Measurements from ENCODE around the gene TP53I11.

Gene TP53I11

DNA sequence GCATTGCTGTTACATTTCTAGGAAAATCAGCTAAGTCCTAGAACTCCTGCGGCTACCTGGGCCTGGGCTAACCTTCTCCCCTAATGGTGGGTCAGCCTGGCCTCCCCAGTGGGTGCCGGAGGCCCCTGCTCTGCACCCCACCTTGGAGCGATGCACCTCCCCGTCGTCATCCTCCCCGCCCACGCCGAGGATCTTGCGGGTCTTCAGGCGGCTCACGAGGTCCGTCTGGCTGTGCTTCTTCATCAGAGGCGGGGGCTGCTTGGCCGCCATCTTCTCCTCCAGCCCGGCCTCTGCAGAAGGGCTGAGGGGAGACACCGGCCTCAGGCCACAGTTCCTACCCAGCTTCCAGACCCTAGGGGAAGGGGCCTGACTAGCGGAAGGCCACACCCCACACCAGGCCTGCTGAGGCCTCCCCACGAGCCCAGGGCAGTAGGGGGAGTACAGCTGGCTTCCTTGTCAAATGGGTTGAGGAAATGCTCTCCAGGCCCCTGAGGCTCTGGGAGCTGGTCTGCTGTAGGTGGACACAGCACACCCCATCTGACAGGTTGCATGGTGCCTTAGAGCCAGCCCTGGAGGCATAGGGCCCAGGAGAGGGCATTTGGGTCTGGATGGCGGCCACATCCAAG, 12.5 kb downstream of the TP53I11 start:
- Histone ChIP-seq H3F3A (ENCODE audit: insufficient read depth) (no peaks in the 10 kb centered on the region), H3K27ac (ENCODE audit: low read depth, low read length) (no peak overlapping the region), H2AFZ (ENCODE audit: low read depth, low read length, severe bottlenecking) (no peak overlapping the region), H3K9me2 (replicated peaks; ENCODE audit: insufficient read depth, low read length) (no peaks in the 10 kb centered on the region), H3K36me3 (ENCODE audit: low read length) (no peaks in the 10 kb centered on the region), H3K9ac (ENCODE audit: low read length) (no peak overlapping the region), H3K27me3 (ENCODE audit: low read length) (no peaks in the 10 kb centered on the region), H3K9me3 (ENCODE audit: insufficient read depth, low read length) (no peaks in the 10 kb centered on the region), H3K4me2 (ENCODE audit: low read depth, low read length, poor library complexity, severe bottlenecking) (no peak overlapping the region), H3K79me2 (ENCODE audit: insufficient read depth, low read length) (no peaks in the 10 kb centered on the region), H3K4me3 (ENCODE audit: insufficient read depth, low read length, poor library complexity, severe bottlenecking) (no peak overlapping the region), H4K20me1 (ENCODE audit: low read depth, low read length) (no peaks in the 10 kb centered on the region)
- TF ChIP-seq EZH2phosphoT487 (conservative IDR thresholded peaks at IDR 0.05; ENCODE audit: low read length) = no peak
- TF ChIP-seq, protein P1, sequence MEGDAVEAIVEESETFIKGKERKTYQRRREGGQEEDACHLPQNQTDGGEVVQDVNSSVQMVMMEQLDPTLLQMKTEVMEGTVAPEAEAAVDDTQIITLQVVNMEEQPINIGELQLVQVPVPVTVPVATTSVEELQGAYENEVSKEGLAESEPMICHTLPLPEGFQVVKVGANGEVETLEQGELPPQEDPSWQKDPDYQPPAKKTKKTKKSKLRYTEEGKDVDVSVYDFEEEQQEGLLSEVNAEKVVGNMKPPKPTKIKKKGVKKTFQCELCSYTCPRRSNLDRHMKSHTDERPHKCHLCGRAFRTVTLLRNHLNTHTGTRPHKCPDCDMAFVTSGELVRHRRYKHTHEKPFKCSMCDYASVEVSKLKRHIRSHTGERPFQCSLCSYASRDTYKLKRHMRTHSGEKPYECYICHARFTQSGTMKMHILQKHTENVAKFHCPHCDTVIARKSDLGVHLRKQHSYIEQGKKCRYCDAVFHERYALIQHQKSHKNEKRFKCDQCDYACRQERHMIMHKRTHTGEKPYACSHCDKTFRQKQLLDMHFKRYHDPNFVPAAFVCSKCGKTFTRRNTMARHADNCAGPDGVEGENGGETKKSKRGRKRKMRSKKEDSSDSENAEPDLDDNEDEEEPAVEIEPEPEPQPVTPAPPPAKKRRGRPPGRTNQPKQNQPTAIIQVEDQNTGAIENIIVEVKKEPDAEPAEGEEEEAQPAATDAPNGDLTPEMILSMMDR (IDR thresholded peaks at IDR 0.05; ENCODE audit: insufficient read depth, low read length, poor library complexity, severe bottlenecking) = no peak

DNA sequence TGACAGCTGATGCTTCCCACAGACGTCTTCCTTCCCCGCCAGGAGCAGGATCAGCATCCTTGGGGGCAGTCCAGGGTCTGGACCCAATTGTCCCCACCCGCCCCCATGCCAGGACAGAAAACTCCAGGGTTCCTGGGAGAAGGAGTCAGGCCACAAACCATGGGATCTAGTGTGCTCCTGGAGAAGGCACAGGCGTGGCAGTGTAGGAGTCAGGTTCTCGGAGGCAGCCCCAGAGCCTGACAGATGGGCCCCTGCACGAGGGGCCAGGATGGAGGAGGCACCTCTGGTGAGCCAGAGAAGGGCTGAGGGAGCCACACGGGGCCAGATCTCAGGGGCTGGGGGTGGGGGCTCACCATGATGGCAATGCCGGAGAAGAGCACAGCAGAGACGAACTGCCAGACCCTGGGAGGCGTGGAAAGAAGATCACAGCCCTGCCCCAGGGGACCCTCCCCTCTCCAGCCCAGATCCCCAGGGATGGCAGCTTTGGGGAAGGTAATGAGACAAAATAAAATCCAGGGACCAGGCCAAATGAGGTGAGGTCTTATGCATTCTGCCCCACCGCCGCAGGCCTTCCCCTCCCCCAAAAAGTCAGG, 13.6 kb downstream of the TP53I11 start:
- Histone ChIP-seq H3K4me2 (ENCODE audit: low read depth, low read length, poor library complexity, severe bottlenecking) (no peak overlapping the region), H3K9ac (ENCODE audit: low read length) (no peak overlapping the region), H4K20me1 (ENCODE audit: low read depth, low read length) (no peaks in the 10 kb centered on the region), H3K36me3 (ENCODE audit: low read length) (no peaks in the 10 kb centered on the region), H3K9me3 (ENCODE audit: insufficient read depth, low read length) (no peaks in the 10 kb centered on the region), H3K27me3 (ENCODE audit: low read length) (no peaks in the 10 kb centered on the region), H3K79me2 (ENCODE audit: insufficient read depth, low read length) (no peaks in the 10 kb centered on the region), H3K4me3 (ENCODE audit: insufficient read depth, low read length, poor library complexity, severe bottlenecking) (no peak overlapping the region), H3F3A (ENCODE audit: insufficient read depth) (no peaks in the 10 kb centered on the region), H3K27ac (ENCODE audit: low read depth, low read length) (no peak overlapping the region), H3K9me2 (replicated peaks; ENCODE audit: insufficient read depth, low read length) (no peaks in the 10 kb centered on the region), H2AFZ (ENCODE audit: low read depth, low read length, severe bottlenecking) (no peak overlapping the region)
- TF ChIP-seq, protein P1 (IDR thresholded peaks at IDR 0.05; ENCODE audit: insufficient read depth, low read length, poor library complexity, severe bottlenecking) = no peak
- TF ChIP-seq EZH2phosphoT487 (conservative IDR thresholded peaks at IDR 0.05; ENCODE audit: low read length) = no peak

GRCh38 chr11:44936525-44936924, 14.2 kb downstream of the TP53I11 start:
- Histone ChIP-seq H3K9me2 (replicated peaks; ENCODE audit: insufficient read depth, low read length) (no peaks in the 10 kb centered on the region), H3K9me3 (ENCODE audit: insufficient read depth, low read length) (no peaks in the 10 kb centered on the region), H3K79me2 (ENCODE audit: insufficient read depth, low read length) (no peaks in the 10 kb centered on the region), H3K27ac (ENCODE audit: low read depth, low read length) (no peak overlapping the region), H3K27me3 (ENCODE audit: low read length) (no peaks in the 10 kb centered on the region), H2AFZ (ENCODE audit: low read depth, low read length, severe bottlenecking) (no peak overlapping the region), H3K36me3 (ENCODE audit: low read length) (no peaks in the 10 kb centered on the region), H4K20me1 (ENCODE audit: low read depth, low read length) (no peaks in the 10 kb centered on the region), H3K4me2 (ENCODE audit: low read depth, low read length, poor library complexity, severe bottlenecking) (no peak overlapping the region), H3F3A (ENCODE audit: insufficient read depth) (no peaks in the 10 kb centered on the region), H3K4me3 (ENCODE audit: insufficient read depth, low read length, poor library complexity, severe bottlenecking) (no peak overlapping the region), H3K9ac (ENCODE audit: low read length) (no peak overlapping the region)
- TF ChIP-seq, protein P1 (IDR thresholded peaks at IDR 0.05; ENCODE audit: insufficient read depth, low read length, poor library complexity, severe bottlenecking) = peak; percentile 74
- TF ChIP-seq EZH2phosphoT487 (conservative IDR thresholded peaks at IDR 0.05; ENCODE audit: low read length) = no peak
